GM19467 (cell line): ENCODE results near the gene EPHA2.
"Not testable (repeated sequence)": the region's sequence is repeated elsewhere in the genome, so short reads cannot be mapped to it uniquely, and the experiment has no call there.

ENCODE experiments used
- ATAC-seq: cut with Tn5 transposase; IDR thresholded peaks from one replicate; pipeline ENCODE4 v1.9.1; 2021; ENCODE audit warnings: mild to moderate bottlenecking, moderate library complexity; ENCODE audit not compliant: unreplicated experiment

Gene EPHA2

DNA sequence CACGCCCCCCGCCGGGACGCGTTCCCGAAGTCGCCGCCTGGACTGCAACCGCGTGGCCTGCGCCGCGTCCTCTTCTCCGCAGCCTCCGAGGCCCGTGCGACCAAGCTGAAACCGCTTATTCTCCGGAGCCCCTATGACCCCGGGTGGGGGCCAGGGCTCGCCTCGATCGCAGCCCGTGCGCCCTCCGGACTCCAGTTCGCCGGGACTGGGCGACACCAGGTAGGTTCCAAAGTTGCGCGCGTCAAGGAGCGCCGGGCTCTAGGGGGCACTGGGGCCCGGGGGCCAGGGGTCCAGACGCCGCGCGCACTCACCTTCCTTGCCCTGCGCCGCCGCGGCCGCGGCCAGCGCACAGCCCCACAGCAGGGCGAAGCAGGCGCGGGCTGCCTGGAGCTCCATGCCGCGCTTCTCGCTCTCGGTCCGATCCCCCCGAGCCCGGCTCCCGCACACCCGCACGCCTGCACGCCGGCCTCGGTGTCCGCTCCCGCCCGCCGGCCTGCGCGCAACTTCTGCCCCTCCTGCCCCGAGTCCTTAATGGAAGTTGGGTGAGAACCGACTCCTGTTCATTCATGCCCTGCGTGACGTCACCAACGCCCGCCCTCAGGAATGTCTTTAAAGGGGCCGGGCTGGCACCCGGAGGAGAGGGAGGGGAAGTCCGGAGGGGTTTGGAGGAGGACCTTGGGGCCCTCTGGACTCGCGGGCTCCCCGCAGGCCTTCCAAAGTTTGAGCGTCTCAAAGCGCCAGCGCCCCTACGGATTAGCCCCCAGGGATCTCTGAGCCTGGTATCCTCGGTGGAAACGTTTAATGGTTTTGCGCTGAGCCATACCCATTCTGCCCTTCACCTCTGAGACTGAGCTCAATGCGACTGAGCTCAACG, at the start of gene EPHA2:
EPHA2 (minus strand) TSS at position 533 of the 874 bp plus-strand sequence; CDS start at position 396, 137 bp downstream.
- no peak for ATAC-seq

DNA sequence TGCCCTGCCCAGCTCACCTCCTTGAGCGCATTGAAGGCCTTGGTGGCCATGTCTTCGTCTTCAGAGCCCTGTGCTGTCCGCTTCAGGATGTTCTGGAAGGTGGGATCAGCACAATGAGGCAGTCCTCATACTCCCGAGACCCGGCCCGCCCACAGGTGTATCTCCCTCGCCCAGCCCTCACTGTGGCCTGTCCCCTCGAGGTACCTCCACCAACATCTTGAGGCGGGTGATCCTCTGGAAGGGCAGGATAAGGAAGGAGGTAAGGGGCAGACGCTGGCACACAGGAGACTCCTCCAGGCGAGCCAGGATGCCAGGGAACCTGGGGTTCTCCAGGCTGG, 49.4 kb upstream of the EPHA2 start:
- no peak for ATAC-seq

DNA sequence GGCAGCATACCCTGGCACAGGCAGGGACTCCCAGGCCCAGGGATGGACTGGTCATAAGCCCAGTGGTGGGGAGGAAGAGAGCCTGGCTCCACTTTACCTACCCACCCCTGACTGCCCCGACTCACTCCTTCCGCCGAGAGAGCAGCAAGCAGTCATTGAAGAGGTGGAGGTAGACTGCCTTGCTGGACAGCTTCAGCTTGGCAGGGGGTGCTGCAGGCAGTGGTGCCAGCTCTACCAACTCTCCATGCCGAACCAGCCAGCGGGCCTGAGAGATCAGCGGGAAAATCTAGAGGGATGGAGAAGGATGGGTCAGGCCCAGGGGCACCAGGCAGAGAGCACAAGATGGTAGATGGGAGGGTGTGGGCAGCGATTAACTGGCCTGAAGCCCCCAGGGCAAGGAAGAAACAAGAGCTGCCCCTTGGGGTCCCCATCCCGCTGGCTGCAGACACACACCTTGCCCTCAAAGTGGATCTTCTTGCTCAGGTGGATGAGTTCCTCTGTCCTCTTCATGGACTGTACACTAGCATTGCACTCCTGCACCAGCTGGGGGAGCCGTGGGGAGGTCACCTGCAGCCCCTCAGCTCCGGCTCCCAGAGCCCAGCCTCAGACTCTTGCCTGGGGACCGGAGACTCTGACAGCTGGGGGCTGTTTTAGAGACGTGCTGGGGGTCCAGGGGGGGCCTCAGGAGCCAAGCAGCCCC, 48.9 kb upstream of the EPHA2 start:
- ATAC-seq = no peak

GRCh38 chr1:16204216-16204615, 48.3 kb upstream of the EPHA2 start:
- no peak for ATAC-seq

- no peak for ATAC-seq
Observed at GRCh38 chr1:16203550-16203949, 47.7 kb upstream of the EPHA2 start.

DNA sequence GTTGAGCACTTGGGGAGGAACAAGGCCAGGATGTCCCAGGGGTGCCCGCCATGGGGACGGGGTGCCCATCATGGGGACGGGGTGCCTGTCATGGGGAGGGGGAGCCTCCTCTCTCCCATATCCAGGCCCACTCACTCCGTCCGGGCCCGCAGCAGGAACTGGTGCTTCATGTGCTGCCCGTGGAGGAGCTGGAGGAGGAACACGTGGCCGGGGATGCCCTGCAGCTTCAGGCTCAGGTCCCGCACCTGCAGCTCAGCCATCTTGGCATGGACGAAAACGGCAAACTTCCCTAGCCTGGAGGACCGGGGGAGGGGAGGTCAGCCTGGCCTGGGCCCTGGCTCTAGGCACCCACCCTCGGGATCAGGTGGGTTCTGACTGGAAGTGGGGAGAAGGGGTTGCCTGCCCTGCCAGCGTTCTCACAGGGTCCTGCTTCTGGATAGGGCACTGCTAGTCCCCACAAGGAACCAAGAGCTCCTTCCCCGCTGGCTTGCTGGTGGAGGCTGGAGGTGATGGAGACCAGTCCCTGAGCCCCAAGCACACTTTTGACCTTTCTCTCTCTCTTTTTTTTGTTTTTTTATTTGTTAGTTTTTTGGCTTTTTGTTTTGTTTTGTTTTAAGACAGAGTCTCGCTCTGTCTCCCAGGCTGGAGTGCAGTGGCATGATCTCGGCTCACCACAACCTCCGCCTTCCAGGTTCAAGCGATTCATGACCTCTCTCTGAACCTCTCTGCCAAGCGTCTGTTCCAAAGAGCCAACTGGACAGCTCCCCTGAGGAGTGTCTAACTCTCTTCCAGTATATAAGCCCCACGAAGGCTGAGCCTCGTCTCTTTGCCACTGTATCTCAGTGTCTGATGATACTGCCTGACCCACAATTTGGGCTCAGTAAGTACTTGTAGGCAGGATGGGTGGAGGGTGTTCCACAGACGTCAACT, 46.7 kb upstream of the EPHA2 start:
- no peak for ATAC-seq

DNA sequence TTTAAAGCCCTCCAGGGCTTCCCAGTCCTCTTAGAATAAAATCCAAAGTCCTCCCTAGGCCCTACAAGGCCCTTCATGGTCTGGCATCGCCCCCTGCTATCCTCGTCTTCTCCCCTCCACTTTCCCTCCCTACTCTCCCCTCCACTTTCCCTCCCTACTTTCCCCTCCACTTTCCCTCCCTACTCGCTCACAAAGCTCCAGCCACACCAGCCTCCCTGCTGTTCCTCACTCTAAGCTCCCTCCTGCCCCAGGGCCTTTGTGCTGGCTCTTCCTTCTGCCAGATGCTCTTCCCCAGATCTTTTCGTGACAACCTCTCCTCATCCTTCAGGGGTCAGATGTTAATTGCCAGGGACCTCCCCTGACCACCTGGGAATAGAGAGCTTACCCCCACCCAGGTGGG, 43.8 kb upstream of the EPHA2 start:
- ATAC-seq = no peak

GRCh38 chr1:16199157-16199501, 43.3 kb upstream of the EPHA2 start:
- ATAC-seq = no peak

GRCh38 chr1:16198444-16199156, 42.7 kb upstream of the EPHA2 start:
- no peak for ATAC-seq

DNA sequence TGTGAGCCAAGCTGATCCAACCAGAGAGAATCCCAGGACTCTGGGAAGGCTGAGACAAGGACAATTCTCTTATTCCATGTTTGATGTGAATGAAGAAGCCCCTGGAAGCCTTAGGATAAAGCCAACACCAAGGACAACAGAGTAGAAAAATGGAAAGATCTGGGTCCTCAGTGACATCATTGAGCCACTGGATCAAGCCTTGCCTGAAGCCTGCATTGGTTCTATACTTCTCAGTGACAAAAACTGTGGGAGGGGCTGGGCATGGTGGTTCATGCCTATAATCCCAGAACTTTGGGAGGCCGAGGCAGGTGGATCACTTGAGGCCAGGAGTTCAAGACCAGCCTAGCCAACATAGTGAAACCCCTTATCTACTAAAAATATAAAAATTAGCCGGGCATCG, 41.0 kb upstream of the EPHA2 start:
- ATAC-seq = no peak

GRCh38 chr1:16196139-16196538, 40.3 kb upstream of the EPHA2 start:
- not testable (repeated sequence) for ATAC-seq

DNA sequence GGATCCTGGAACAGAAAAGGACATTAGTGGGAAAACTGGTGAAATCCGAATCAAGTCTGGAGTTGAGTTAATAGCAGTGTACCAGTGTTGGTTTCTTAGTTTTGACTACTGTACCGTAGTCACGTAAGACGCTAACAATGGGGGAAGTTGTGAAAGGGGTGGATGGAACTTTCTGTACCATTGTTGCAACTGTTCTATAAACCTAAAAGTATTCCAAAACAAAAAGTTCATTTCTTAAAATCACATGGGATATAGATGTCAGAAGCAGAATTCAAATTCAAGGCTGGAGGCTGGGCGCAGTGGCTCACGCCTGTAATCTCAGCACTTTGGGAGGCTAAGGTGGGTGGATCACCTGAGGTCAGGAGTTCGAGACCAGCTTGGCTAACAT, 39.6 kb upstream of the EPHA2 start:
- ATAC-seq = no peak

DNA sequence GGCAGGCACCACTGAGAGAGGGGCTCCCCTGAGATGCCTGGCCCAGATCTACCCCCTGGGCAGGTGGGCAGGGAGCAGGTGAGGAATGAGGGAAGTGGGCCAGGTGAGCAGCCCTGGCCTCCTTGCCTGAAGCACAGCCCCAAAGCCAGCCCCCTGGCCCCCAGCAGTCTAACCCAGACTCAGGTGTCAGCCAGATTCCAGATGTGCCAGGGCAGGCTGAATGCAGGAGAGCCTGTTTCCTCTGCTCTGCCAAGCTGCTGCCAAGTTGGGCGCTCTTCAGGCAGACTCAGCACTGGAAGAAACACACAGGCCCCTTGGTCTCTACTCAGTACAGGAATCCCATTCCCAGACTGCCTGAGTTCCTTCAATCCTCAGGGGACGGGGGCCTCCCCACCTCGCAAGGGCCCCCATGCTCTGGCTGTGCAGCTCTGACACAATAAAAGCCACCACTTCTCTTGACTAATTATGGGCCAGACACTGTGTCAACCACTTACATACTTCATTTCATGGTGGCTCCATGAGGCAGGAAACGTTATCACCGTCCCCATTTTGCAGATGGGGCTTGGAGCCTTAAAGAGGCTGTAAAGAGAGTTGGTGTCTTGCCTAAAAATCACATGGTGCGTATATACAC, 36.2 kb upstream of the EPHA2 start:
- ATAC-seq = no peak

DNA sequence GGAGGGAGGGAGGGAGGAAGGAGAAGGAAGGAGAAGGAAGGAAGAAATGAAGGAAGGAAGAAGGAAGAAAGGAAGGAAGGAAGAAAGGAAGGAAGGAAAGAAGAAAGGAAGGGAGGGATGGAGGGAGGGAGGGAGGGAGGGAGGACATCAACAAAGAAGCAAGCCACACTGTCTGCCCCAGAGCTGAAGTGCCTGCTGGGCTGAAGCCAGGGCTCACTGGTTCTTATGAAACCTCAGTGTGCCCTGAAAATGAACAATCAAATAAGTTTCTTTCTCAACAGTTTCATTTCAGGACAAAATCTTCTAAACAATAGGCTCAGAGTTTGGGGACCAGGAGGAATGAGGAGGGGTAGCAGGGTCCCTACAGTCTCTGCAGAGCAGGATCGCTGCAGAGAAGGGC, 35.4 kb upstream of the EPHA2 start:
- no peak for ATAC-seq

- no peak for ATAC-seq
Observed at GRCh38 chr1:16189921-16190621, 34.2 kb upstream of the EPHA2 start.

DNA sequence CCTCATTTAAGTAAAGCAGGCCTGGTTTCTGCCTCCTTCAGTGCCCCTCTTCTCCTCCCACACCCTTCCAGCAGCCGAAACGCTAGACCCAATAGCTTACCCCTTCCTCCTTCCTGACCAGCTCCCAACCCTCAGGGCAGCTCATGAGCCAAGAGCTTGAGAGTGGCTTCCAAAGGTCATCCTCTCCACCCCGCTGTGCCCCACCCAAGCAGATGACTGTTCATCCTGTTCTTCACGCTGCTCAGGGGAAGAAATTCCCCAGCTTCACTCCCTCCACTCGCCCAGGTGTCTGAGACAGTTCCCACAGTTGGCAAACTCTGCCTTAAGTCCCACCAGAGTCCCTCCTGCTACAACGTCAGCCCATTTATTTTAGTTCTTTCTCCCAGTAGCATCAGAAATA, 33.1 kb upstream of the EPHA2 start:
- ATAC-seq = no peak

DNA sequence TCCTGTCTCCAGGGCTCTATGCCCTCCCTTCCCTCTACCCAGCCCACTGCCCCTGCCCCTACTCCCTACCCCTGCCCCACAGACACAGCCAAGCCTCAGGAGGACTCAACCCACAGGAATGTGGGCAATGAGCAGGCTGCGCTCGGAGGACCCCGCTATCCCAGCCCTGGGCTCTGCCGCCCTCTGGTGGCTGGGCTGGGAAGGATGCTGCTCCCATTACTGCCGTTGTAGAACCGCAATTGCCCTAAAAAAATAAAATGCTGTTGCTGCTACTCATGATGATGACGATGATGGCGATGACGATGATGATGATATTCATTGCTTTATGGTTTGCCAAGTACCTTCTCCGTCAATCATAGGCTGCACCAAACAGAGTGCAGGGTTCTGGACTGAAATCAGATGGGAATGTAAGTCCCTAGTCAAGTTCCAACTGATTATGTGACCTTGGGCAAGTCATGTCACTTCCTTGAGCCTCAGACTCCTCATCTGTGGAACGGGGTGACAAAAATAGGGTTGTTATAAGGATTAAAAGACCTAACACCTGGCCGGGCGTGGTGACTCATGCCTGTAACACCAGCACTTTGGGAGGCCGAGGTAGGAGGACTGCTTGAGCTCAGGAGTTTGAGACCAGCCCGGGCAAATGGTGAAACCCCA, 32.0 kb upstream of the EPHA2 start:
- no peak for ATAC-seq

- ATAC-seq = no peak
Observed at GRCh38 chr1:16186655-16187235, 30.9 kb upstream of the EPHA2 start.
